ENCODE results near the gene CAPZA2. TPM values are rescaled to one million over a fixed set of nuclear protein-coding genes. Genes with fewer than 3 reads are reported as not detected.

CAPZA2 gene
- total and polyA plus RNA-seq, 2 donors from 2014 or later: 130 to 295 TPM

GRCh38 chr7:116871061-116871700 lies 8.8 kb downstream of the CAPZA2 start:
- no peak for FAIRE-seq
- Histone ChIP-seq H3K4me1 (ENCODE audit: control insufficient read depth in 2 of 3, insufficient read depth in 2 of 3, low read depth in 1 of 3, low read length in 3 of 3) (peaks cover 0 to 16% (median 15%) of the 10 kb centered on the region in 3 donors), H3K36me3 (ENCODE audit: control insufficient read depth in 2 of 3, insufficient read depth in 3 of 3, low read length in 3 of 3) (peaks cover 0 to 2% (median 0%) of the 10 kb centered on the region in 3 donors), H3K4me3 (ENCODE audit: low read length in 3 of 3) (no peak overlapping the region), H3K27me3 (ENCODE audit: control insufficient read depth, insufficient read depth, low read length) (no peaks in the 10 kb centered on the region), H3K9me3 (ENCODE audit: control insufficient read depth in 2 of 3, insufficient read depth in 1 of 3, low read length in 3 of 3) (no peaks in the 10 kb centered on the region), H3K9ac (ENCODE audit: low read length in 3 of 3) (no peak overlapping the region), H3K27ac (ENCODE audit: low read depth in 2 of 2, low read length in 2 of 2) (no peak overlapping the region)
- no peak for TF ChIP-seq CTCF (IDR thresholded peaks at IDR 0.05; ENCODE audit: borderline replicate concordance, extremely low read depth, insufficient read depth)
- intact Hi-C loops (cut with DNase I): no loop called here
- DNase-seq: no peak

GRCh38 chr7:116872026-116872425 lies 9.6 kb downstream of the CAPZA2 start:
- TF ChIP-seq CTCF (IDR thresholded peaks at IDR 0.05; ENCODE audit: borderline replicate concordance, extremely low read depth, insufficient read depth): no peak
- peaks cover 0 to 20% (median 20%) of the 10 kb centered on the region in 3 donors for H3K4me1 ChIP-seq (ENCODE audit: control insufficient read depth in 2 of 3, insufficient read depth in 2 of 3, low read depth in 1 of 3, low read length in 3 of 3)
- DNase-seq (no peak), FAIRE-seq (peak; percentile 41)
- no peaks in the 10 kb centered on the region for H3K9me3 ChIP-seq (ENCODE audit: control insufficient read depth in 2 of 3, insufficient read depth in 1 of 3, low read length in 3 of 3)
- peaks cover 0 to 5% (median 2%) of the 10 kb centered on the region in 3 donors for H3K36me3 ChIP-seq (ENCODE audit: control insufficient read depth in 2 of 3, insufficient read depth in 3 of 3, low read length in 3 of 3)
- H3K27me3 ChIP-seq (ENCODE audit: control insufficient read depth, insufficient read depth, low read length): no peaks in the 10 kb centered on the region
- no peak overlapping the region for H3K27ac ChIP-seq (ENCODE audit: low read depth in 2 of 2, low read length in 2 of 2)
- no peak overlapping the region for H3K4me3 ChIP-seq (ENCODE audit: low read length in 3 of 3)
- H3K9ac ChIP-seq (ENCODE audit: low read length in 3 of 3): no peak overlapping the region
- intact Hi-C loops (cut with DNase I): no loop called here

DNA sequence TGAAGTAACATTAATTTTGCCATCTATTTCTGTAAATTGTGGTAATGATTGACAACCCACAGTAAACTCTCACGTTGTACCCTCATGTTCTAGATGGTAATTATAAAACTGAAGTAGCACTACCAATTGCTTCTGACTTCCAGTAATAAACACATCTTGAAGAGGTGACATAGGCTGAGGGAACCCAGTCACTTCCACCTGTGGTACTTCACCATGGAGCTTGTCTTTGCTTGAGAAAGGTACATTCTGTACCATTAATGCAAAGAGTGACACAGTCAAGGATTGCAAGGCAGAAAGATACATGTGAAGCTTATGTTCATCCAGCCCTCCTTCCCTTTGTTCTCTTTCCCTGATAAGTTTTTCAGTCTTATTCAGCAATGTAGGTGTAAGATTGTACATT lies 11.2 kb downstream of the CAPZA2 start:
- DNase-seq (no peak), FAIRE-seq (no peak)
- Histone ChIP-seq H3K36me3 (ENCODE audit: control insufficient read depth in 2 of 3, insufficient read depth in 3 of 3, low read length in 3 of 3) (peaks cover 0 to 5% (median 2%) of the 10 kb centered on the region in 3 donors), H3K27me3 (ENCODE audit: control insufficient read depth, insufficient read depth, low read length) (no peaks in the 10 kb centered on the region), H3K9ac (ENCODE audit: low read length in 3 of 3) (no peak overlapping the region), H3K27ac (ENCODE audit: low read depth in 2 of 2, low read length in 2 of 2) (peak overlapping the region in 1 of 2 donors; percentile 58), H3K9me3 (ENCODE audit: control insufficient read depth in 2 of 3, insufficient read depth in 1 of 3, low read length in 3 of 3) (no peaks in the 10 kb centered on the region), H3K4me3 (ENCODE audit: low read length in 3 of 3) (no peak overlapping the region), H3K4me1 (ENCODE audit: control insufficient read depth in 2 of 3, insufficient read depth in 2 of 3, low read depth in 1 of 3, low read length in 3 of 3) (peaks cover 0 to 28% (median 26%) of the 10 kb centered on the region in 3 donors)
- intact Hi-C loops (cut with DNase I): no loop called here
- no peak for TF ChIP-seq CTCF (IDR thresholded peaks at IDR 0.05; ENCODE audit: borderline replicate concordance, extremely low read depth, insufficient read depth)

Data from kidney (tissue), 14 donors.